PC-9 (cell line): Measurements from ENCODE around the gene GPR89A.
"Not testable (repeated sequence)": the region's sequence is repeated elsewhere in the genome, so short reads cannot be mapped to it uniquely, and the experiment has no call there.

Experiments used
- EZH2 ChIP-seq: fragments of 200-600 bp; sonication (generic); IDR thresholded peaks from 2 replicates; pipeline ENCODE4 v1.8.0; 2017; ENCODE audit warnings: antibody characterized with exemption, low read depth
- TF ChIP-seq, protein P1 (sequence below): fragments of 200-600 bp; sonication (generic); conservative IDR thresholded peaks from 2 replicates; pipeline ENCODE4 v1.6.1; 2017; ENCODE audit warnings: mixed run types, antibody characterized with exemption, mild to moderate bottlenecking, moderate library complexity

DNA sequence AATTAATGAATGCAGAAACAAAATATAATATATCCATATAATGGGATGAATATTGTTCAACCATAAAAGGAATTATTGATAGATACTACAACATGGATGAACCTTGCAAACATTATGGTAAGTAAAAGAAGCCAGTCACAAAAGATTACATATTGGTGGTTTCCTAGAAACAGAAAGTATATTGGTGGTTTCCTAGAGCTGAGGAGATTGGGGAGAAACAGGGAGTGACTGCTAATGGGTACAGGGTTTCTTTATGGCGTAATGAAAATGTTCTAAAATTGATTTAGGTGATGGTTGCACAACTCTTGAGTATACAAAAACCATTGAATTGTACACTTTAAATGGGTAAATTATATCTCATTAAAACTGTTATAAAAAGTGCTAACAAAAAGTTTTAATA lies 14.4 kb downstream of the GPR89A start:
- TF ChIP-seq, protein P1, sequence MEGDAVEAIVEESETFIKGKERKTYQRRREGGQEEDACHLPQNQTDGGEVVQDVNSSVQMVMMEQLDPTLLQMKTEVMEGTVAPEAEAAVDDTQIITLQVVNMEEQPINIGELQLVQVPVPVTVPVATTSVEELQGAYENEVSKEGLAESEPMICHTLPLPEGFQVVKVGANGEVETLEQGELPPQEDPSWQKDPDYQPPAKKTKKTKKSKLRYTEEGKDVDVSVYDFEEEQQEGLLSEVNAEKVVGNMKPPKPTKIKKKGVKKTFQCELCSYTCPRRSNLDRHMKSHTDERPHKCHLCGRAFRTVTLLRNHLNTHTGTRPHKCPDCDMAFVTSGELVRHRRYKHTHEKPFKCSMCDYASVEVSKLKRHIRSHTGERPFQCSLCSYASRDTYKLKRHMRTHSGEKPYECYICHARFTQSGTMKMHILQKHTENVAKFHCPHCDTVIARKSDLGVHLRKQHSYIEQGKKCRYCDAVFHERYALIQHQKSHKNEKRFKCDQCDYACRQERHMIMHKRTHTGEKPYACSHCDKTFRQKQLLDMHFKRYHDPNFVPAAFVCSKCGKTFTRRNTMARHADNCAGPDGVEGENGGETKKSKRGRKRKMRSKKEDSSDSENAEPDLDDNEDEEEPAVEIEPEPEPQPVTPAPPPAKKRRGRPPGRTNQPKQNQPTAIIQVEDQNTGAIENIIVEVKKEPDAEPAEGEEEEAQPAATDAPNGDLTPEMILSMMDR, result not testable (repeated sequence)
- not testable (repeated sequence) for TF ChIP-seq EZH2
